Stimulated activated CD8-positive, alpha-beta memory T cell treated with anti-CD3 and anti-CD28 coated beads, Interleukin-7, amount 100 ng/mL, for 48 hours (primary cell): ENCODE results near the gene ST13.
"Not testable (repeated sequence)": the region's sequence is repeated elsewhere in the genome, so short reads cannot be mapped to it uniquely, and the experiment has no call there.

Experiments
- DNase-seq, 2 donors: peaks; one replicate each; pipeline ENCODE4 v3.0.0-alpha.2; 2020; ENCODE audit warnings: low read depth in 1 of 2; ENCODE audit errors: extremely low read depth in 1 of 2

ST13 gene

DNA sequence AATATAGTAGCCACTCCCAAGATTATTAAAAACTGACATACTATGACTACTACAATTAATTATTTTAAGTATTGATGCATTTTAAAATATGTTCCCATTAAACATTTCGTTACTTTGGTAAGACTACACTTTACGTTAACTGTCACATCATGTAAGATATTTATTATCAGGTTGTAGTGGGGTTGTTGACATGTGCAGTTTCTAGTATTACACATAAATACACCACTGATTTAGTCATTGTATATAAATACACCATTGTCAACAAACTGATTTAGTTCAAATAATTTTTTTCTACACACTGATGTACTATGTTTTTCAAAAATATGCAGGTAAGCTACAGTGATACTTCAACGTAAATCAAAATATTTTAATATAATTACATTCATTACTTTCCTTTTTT, 11.5 kb downstream of the ST13 start:
- no peak for DNase-seq

DNA sequence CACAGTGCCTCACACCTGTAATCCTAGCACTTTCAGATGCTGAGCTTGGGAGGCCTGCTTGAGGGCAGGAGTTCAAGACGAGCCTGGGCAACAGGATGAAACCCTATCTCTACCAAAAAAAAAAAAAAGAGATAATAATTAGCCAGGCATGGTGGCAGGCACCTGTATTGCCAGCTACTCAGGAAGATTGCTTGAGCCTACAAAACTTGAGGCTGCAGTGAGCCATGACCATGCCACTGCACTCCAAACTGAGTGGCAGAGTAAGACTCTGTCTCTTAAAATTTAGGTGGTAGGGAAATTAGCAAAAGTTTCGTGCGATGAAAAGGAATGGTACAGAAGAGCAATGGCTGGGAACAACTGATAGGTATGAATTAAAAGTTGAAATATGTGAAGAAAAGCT, 18.0 kb downstream of the ST13 start:
- DNase-seq = no peak

DNA sequence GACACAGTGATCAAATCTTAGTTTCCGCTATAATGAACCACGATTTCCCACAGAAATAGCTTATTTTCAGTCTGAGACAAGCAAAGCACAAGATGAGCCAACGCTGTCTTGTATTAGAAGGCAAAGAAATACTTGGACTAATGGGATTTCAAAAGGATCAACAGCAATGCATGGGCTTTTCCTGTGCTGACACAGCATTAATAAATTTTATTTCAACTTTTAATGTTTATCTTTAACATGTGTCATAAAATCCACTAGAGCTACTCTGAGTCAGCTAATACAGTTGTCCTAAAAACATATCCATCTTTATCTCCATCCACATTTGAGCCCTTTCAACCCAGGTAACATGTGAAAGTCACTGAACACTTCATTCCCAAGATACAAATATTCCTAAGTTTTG, 21.8 kb downstream of the ST13 start:
- no peak for DNase-seq

DNA sequence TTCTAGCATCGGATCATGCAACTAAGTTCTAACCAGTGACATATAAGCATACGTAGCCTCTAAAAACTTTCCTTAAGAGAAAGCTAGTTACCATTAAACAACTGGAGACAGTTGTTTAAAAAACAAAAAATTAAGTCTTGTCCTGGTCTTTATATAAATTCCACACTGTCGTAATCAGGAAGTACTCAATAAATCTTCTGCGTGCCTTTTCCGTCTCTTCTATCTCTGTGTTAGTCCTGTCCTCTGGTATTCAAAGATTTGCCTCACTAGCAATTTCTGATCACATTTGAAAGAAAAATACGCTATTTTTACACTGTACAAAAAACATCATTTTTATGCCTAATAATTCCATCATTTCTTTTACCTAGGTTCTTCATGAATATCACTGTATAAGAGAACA, 27.3 kb downstream of the ST13 start:
- DNase-seq = no peak

DNA sequence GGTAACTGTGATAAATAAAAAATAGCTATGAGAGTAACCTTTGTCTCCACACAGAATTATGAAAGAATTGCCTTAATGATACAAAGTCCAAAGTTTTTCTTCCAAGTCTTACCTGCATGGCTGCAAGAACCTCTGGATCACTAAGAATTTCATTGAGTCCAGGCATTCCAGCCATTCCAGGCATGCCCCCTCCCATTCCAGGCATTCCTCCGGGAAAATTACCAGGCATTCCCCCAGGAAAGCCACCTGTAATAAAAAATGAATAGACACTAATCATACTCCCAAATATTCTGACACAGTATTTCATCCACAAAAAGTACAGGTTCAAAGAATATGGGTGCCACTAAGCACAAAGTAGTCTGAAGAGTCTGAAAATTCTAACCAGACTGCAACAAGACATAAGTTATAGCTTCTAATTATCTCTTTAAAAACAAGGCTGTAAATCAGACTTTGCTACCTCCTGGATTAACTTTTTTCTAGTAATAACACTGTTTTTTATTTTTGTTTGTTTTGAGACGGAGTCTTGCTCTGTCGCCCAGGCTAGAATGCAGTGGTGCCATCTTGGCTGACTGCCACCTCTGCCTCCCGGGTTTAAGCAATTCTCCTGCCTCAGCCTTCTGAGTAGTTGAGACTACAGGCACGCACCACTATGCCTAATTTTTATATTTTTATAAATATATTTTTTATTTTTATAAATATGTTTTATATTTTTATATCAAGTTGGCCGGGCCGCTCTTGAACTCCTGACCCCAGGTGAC, 29.3 kb downstream of the ST13 start:
- DNase-seq = no peak

DNA sequence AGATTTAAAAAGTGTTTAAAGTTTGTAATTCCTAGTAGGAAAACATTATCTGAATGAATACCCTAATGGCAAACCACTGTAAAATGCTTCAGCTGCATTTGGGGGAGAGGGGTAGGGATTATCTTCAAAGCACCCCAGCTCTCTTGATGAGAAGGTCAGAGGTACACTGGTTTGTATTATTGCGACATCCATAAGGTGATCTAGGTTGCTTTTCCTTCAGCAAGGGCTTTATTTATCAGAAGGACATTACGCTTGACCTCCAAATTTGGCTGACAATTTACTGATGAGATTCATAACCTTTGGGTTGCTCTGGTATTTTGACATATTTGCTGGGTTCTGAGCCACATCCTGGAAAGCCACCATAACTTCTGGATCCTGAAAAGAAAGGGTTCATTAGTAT, 30.1 kb downstream of the ST13 start:
- not testable (repeated sequence) for DNase-seq

DNA sequence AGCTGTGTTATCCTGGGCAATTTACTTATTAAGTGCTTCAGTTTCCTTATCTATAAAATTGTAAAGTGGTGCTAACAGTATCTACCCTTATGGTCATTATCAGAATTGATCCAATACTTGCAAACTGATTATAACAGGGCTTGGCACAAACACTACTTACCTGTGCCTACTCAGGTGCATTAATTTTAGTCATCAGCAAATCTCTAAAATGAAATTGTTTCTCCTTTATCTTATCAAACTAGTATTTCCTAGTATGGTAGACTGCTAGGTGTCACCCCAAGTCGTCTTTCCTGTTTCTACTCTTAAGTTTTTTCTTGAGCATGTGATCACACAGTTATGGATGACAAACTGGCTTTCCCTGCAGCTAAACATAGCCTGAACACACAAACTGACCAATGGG, 33.0 kb downstream of the ST13 start:
- no peak for DNase-seq

DNA sequence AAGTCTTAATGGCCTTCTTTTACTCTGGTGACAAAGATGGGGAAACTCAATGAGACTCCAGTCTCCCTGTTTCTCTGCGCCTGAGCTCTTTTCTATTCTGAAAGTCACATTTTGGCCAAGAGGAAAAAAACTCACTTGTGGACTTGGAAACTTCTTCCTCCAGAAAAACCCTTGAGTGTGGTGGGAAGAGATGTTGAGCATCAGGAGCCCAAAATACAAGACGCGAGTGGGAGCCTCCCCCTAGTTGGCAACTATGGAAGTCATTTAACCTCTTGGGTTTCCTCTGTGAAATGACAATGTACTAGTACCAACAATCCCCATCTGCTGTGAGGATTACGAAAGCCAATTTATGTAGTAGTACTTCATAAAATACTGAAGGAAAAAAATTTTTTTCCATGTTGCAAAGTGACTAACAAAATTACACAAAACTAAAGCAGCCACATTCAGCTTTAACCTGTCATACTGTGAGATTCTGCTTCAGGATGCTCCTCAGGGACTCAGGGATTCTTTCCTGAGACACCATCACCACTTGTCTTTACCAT, 36.8 kb downstream of the ST13 start:
- no peak for DNase-seq

DNA sequence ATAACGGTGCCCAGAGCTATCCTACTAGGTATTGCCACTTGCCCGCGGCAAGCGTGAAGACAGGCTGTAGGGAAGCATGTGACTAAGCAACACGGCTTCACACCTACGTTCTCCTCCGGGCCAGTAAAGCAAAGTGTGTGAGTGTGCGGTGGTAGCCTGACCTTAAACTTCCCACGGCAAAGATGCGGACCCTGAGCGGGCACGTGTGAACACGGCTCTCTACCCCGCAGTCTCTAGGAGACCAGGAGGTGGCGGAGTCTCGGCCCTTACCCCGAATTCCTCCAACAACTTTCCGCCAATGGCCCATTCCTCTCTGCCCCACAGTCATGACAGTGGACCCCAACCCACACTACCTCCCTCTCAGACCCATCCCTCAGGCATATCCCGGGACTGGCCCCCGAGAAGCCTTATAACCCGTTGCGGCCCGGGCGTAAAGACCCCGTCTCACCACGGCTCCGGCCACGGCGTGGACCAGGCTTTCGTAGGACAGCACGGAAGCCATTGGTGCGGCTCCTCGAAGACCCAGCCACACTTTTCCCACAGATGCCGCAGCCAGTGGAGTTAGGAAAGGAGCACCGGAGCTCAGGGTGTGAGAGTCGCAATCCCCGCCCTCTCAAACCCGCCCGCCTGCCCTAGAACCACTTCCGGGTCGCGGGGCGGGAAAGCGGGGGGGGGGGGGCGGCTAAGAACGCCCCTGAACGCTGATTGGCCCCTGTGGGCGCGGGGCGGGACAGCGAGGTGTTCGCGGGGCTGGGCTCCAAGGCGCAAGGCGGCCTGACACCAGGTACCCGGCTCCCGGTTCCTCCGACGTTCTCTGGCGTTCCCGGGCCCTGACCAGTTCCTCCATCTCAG, 37.5 kb downstream of the ST13 start, which contains the start of gene SLC25A17:
Gene SLC25A17, minus strand, starts transcription at position 600 of the 852 bp plus-strand sequence. Its CDS starts 98 bp downstream, at position 502.
- peak; percentile 73 to 77 for DNase-seq

DNA sequence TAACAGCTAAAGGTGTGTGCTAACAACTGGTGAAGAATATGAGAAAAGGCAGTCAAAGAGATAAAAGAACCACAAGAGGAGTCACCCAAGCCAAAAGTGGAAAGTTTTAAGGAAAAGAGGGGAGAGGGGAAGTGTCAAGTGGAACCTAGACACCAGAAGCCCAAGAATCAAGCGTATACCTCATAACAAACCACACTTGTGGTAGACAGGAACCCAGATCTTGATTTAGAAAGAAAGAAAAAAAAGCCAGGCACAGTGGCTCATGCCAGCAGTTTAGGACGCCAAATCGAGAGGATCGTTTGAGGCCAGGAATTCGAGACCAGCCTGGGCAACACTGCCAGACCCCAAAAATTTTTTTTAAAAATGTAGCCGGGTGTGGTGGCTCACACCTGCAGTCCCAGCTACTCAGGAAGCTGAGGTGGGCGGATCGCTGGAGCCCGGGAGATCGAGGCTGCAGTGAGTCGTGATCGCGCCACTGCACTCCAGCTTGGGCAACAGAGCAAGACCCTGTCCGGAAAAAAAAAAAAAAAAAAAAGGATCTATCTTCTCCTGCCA, 38.2 kb downstream of the ST13 start:
- DNase-seq = peak in 1 of 2 donors; percentile 3

DNA sequence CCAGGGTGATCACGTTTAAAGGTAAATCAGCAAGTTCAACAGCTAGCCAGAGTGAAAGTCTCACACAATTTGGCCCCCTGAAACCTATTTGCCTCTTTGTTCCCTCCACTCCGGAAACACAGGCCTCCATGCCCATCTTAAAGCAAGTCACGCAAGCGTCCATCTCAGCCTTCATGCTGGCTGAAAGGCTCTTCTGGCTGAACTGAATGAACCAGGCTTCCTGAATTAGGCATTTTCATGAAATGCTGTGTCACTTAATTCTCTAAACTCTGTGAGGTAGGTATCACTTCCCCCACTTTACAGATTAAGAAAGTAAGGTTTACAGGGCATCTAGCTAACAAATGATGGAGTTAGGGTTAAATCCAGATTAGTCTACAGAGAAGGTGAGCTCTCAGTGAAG, 38.7 kb downstream of the ST13 start:
- no peak for DNase-seq

DNA sequence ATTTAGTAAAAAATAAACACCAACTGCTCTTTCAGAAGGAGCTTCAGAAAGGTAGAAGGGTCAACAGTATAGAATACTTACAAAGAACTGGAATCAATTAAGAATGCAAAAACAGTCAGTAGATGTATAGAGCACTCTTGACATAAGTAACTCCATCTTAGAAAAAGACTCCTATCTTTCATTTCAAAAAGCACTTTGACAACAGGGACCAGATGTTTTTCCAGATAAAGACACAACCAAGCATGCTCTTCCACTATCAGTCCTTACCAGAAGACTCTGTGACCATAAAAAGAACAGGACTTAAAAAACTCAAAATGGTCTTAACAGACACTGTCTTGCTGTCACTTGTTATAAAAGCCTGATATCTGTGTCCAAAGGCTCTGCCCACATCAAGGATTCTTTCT, 42.5 kb downstream of the ST13 start:
- DNase-seq = no peak

DNA sequence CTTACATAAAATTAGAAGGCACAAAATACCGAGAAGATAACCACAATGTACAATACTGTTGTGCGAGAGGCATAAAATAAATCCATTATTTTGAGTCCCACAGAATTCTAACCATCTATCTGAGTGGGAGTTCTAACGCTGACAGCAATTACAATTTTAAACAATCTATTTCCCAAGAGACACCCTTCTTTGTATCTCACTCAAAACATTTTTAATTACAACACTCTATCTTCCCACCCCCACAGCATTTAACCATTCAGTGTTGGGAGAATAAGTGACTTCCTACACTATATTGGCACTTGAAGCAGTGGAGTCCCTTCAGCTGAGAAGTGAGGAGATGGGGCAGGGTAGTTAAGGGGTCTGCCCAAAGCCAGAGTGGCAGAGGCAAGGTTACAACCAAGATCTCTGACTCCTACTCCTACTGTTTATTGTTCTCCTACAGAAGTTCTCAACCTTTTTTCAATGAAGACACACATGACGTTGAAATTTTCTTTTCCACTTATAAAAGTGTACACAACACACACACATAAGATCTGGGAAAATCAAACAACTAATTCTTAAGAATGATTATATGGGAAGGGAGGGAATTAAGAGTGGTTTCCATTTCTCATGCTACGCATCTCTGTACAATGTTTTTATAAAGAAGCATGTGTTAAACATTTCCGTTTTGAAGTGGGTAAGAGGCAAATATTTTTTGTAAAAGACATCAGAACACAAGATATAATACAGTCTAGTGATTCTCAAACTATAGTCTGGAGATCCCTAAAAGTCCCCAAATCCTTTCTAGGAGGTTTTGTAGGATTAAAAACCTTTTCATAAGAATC, 48.2 kb downstream of the ST13 start:
- no peak for DNase-seq

DNA sequence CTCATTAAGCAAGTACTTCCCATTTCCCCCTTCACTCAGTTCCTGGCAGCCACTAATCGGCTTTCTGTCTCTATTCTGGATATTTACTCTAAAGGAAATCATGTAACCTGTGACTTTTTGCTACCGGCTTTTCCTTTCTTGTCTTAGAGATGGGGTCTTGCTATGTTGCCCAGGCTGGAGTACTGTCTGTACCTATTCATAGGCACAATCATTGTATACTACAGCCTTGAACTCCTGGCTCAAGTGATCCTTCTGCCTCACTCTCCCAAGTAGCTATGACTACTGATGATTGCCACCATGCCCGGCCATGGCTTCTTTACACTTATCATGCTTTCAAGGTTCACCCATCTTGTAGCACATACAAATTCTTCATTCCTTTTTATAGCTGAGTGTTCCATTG, 49.7 kb downstream of the ST13 start:
- DNase-seq = no peak

DNA sequence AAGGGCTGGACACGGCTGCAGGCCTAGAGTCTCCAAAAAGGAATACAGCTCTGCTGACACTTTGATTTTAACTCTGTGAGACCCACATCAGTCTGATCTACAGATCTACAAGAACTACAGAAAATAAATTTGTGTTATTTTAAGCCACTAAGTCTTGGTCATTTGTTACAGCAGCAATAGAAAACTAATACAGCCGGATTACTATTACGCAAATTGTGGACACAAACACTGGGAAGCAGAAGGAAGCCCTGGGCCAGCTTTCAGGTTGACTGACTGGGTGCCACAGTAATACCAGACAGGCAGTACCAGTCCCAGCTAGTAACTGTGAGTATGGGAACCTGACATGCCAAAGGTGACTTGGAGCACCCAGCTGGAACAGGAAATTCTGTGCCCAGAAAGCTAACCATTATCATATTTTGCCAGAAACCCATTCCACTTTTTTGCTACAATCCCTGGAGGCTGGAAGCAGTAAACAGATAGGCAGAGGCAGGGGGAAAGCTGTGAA, 50.7 kb downstream of the ST13 start:
- DNase-seq = no peak

DNA sequence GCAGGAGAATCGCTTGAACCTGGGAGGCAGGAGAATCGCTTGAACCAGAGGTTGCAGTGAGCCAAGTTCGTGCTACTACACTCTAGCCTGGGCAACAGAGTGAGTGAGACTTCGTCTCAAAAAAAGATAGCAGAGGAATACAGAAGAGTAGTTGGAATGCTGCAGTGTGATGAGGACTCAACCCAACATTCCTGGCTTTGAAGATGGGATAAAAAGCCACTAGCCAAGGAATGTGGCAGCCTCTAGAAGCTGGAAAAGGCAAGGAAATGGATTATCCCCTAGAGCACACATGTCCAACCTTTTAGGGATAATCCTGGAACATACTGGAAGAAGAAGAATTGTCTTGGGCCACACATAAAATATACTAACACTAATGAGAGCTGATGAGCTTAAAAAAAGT, 51.2 kb downstream of the ST13 start:
- DNase-seq = no peak

DNA sequence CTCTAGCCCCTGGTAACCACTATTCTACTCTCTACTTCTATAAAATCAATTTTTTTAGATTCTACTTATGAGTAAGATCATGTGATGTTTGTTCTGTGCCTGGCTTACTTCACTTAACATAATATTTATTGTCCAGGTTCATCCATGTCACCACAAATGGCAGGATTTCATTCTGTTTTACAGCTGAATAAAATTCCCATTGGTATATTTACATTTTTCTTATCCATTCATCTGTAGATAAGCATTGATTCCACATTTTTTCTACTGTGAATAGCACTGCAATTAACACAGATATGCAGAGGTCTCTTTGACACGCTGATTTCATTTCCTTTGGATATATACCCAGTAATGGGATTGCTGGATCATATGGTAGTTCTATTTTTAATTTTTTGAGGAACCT, 53.1 kb downstream of the ST13 start:
- no peak for DNase-seq

DNA sequence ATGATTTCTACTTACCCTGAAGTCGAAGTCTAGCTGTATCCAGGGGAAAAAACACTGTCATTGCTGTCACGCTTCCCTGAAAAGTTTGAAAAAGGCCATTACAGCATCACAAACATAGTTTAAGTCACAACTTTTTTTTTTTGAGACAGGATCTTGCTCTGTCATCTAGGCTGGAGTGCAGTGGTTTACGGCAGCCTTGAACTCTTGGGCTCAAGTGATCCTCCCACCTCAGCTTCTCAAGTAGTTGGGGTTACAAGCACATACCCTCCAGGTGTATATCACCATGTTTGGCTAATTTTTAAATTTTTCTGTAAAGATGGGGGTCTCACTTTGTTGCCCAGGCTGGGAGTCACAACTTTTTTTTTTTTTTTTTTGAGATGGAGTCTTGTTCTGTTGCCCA, 57.4 kb downstream of the ST13 start:
- no peak for DNase-seq

DNA sequence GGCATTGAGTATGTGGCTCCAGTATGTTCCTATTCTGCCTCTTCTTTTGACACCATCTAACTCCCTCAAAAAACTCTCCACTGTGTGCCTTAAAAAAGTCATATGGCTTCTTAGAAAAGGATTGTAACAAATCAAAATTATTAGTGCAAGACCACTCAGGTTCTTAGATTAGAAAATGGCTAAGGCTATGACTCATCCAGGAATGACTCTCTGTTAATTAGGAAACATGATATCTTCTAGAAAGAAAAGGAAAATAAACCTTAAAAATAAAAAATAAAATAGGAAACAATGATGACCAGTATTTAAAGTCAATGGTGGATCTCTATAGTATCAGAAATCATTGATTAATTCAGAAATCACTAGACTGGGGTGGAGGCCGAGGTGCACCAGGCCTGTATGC, 59.0 kb downstream of the ST13 start:
- DNase-seq = no peak

DNA sequence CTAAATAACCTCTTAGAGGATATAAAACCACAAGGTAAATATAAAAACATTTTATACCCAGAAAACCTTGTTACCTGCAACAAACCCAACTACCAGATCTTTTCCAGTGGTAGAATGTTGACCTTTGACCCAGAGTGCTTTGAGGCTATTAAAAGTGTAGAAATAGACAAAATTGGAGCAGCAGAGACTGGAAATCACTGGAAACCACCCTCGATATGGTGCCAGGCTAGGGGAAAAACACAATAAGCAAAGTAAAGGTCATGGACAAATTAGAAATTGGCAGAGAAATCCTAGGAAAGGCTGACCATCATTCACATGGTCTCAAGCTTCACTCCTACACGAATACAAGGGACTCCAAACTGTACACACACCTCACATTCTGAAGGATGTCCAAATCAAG, 64.0 kb downstream of the ST13 start:
- no peak for DNase-seq

DNA sequence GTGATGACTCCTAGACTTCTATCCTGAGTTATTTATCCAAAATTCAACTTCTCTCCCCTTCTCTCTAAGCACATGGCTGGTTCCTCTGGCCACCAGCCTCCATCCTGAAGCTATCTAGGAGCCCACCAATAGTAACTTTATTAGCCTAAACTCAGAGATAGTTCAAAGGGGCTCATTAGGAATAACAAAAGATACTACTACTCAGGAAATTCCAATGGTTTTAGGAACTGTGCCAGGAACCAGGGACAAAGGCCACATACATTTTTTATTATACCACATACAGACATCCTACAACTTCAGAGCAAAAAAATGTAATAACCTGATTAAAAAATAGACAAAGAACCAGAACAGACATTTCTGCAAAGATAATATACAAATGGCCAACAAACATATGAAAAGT, 65.2 kb downstream of the ST13 start:
- no peak for DNase-seq
